Muscle of leg (tissue), 11 donors: Measurements from ENCODE around the gene NT5C1A. TPM values are rescaled to one million over a fixed set of nuclear protein-coding genes. Genes with fewer than 3 reads are reported as not detected.
A peak's percentile ranks its signal among the peaks of the same experiment; 100 is the strongest.

Experiments
- DNase-seq: peaks from one replicate; pipeline ENCODE4 v3.0.0; 2013
- H3K27ac ChIP-seq: one replicate; pipeline ENCODE4 v1.5.1; 2013; ENCODE audit warnings: mild to moderate bottlenecking, low read length, control low read depth
- H3K27me3 ChIP-seq: one replicate; pipeline ENCODE4 v1.6.1; 2013; ENCODE audit warnings: low read length; ENCODE audit not compliant: control insufficient read depth, insufficient read depth
- H3K36me3 ChIP-seq: one replicate; pipeline ENCODE4 v1.6.1; 2013; ENCODE audit warnings: low read length; ENCODE audit not compliant: control insufficient read depth, insufficient read depth
- H3K4me1 ChIP-seq: one replicate; pipeline ENCODE4 v1.6.1; 2013; ENCODE audit warnings: low read length; ENCODE audit not compliant: control insufficient read depth, insufficient read depth
- H3K4me3 ChIP-seq: one replicate; pipeline ENCODE4 v1.5.1; 2013; ENCODE audit warnings: low read length, control low read depth
- H3K9me3 ChIP-seq: replicated peaks from 2 replicates; pipeline ENCODE4 v1.6.1; 2013; ENCODE audit warnings: low read depth, low read length; ENCODE audit not compliant: control insufficient read depth
- WGBS: methylation state at CpG from one replicate; pipeline ENCODE4 v1.1.5; 2013; ENCODE audit warnings: missing lambda C conversion rate; ENCODE audit not compliant: insufficient coverage; 5-methylcytosine and 5-hydroxymethylcytosine counted together
- polyA plus RNA-seq, 8 donors: library from polyadenylated mRNA; unstranded; fragments of 120-200 nt; gene quantifications; one replicate each; pipeline versions ENCODE4 v1.2.1 to v1.2.3, GENCODE V29; 2013; ENCODE audit warnings: inconsistent platforms in 1 of 8, low replicate concordance in 1 of 8; ENCODE audit not compliant: insufficient read length in 8 of 8, insufficient read depth in 1 of 8
- total RNA-seq: library from RNA; stranded (reverse); fragments of 120-200 nt; gene quantifications from one replicate; pipeline ENCODE4 v1.2.4, GENCODE V29; 2013

The NT5C1A gene
- total and polyA plus RNA-seq, 9 donors = 4.1 to 9.3 (median 6.3) TPM

- peaks cover 63% of the 10 kb centered on the region for H3K4me1 ChIP-seq
- no peaks in the 10 kb centered on the region for H3K9me3 ChIP-seq
- WGBS = 87% methylated on average over 5 of the region's 16 CpGs
- peaks cover 53% of the 10 kb centered on the region for H3K36me3 ChIP-seq
- peak; percentile 33 for DNase-seq
- H3K27me3 ChIP-seq = peaks cover 9% of the 10 kb centered on the region
- H3K27ac ChIP-seq = peak overlapping the region; percentile 29
- H3K4me3 ChIP-seq = peak overlapping the region; percentile 16
These were observed 40.3 kb downstream of the NT5C1A start for GRCh38 chr1:39631361-39632322.

- Histone ChIP-seq H3K27me3 (peaks cover 9% of the 10 kb centered on the region), H3K36me3 (peaks cover 71% of the 10 kb centered on the region), H3K9me3 (no peaks in the 10 kb centered on the region), H3K4me1 (peaks cover 68% of the 10 kb centered on the region), H3K27ac (no peak overlapping the region), H3K4me3 (no peak overlapping the region)
- no peak for DNase-seq
- no CpG with 5 or more reads among the region's 11 CpGs for WGBS
These were observed 43.0 kb downstream of the NT5C1A start for GRCh38 chr1:39628807-39629350.

GRCh38 chr1:39626646-39627045 is 45.3 kb downstream of the NT5C1A start:
- H3K27ac ChIP-seq = no peak overlapping the region
- WGBS = 70% methylated on average over 16 of the region's 16 CpGs
- H3K36me3 ChIP-seq = peaks cover 69% of the 10 kb centered on the region
- peaks cover 2% of the 10 kb centered on the region for H3K27me3 ChIP-seq
- H3K4me3 ChIP-seq = no peak overlapping the region
- DNase-seq = no peak
- peaks cover 66% of the 10 kb centered on the region for H3K4me1 ChIP-seq
- no peaks in the 10 kb centered on the region for H3K9me3 ChIP-seq

GRCh38 chr1:39625462-39626273 is 46.2 kb downstream of the NT5C1A start:
- Histone ChIP-seq H3K4me1 (peaks cover 57% of the 10 kb centered on the region), H3K4me3 (no peak overlapping the region), H3K27ac (peak overlapping the region; percentile 52), H3K9me3 (no peaks in the 10 kb centered on the region), H3K36me3 (peaks cover 59% of the 10 kb centered on the region), H3K27me3 (peaks cover 2% of the 10 kb centered on the region)
- 21% methylated on average over 10 of the region's 11 CpGs for WGBS
- DNase-seq = peak; percentile 67

GRCh38 chr1:39625009-39625408 is 46.9 kb downstream of the NT5C1A start:
- Histone ChIP-seq H3K36me3 (peaks cover 53% of the 10 kb centered on the region), H3K27me3 (no peaks in the 10 kb centered on the region), H3K9me3 (no peaks in the 10 kb centered on the region), H3K27ac (no peak overlapping the region), H3K4me3 (no peak overlapping the region), H3K4me1 (peaks cover 51% of the 10 kb centered on the region)
- no peak for DNase-seq
- WGBS = 55% methylated on average over 8 of the region's 8 CpGs

GRCh38 chr1:39623053-39623452 is 48.9 kb downstream of the NT5C1A start:
- Histone ChIP-seq H3K4me3 (no peak overlapping the region), H3K9me3 (no peaks in the 10 kb centered on the region), H3K27me3 (no peaks in the 10 kb centered on the region), H3K4me1 (peaks cover 49% of the 10 kb centered on the region), H3K36me3 (peaks cover 38% of the 10 kb centered on the region), H3K27ac (peak overlapping the region; percentile 69)
- DNase-seq = peak; percentile 83
- WGBS = 59% methylated on average over 6 of the region's 6 CpGs

- H3K9me3 ChIP-seq = no peaks in the 10 kb centered on the region
- WGBS = no CpG with 5 or more reads among the region's 3 CpGs
- H3K27ac ChIP-seq = peak overlapping the region; percentile 69
- peaks cover 49% of the 10 kb centered on the region for H3K4me1 ChIP-seq
- DNase-seq = no peak
- no peak overlapping the region for H3K4me3 ChIP-seq
- H3K36me3 ChIP-seq = peaks cover 31% of the 10 kb centered on the region
- H3K27me3 ChIP-seq = no peaks in the 10 kb centered on the region
These were observed 49.5 kb downstream of the NT5C1A start for GRCh38 chr1:39622427-39622826.

GRCh38 chr1:39620659-39621165 is 51.2 kb downstream of the NT5C1A start:
- H3K9me3 ChIP-seq = no peaks in the 10 kb centered on the region
- 75% methylated on average over 1 of the region's 3 CpGs for WGBS
- no peak for DNase-seq

GRCh38 chr1:39617488-39618049 is 54.3 kb downstream of the NT5C1A start:
- no peak for DNase-seq
- WGBS = 90% methylated on average over 2 of the region's 4 CpGs
- Histone ChIP-seq H3K27ac (no peak overlapping the region), H3K4me3 (no peak overlapping the region), H3K27me3 (peaks cover 2% of the 10 kb centered on the region), H3K4me1 (peaks cover 5% of the 10 kb centered on the region), H3K9me3 (no peaks in the 10 kb centered on the region), H3K36me3 (peaks cover 13% of the 10 kb centered on the region)

More at GRCh38 chr1:39620659-39621165, 51.2 kb downstream of the NT5C1A start:
- Histone ChIP-seq H3K36me3 (peaks cover 25% of the 10 kb centered on the region), H3K4me1 (peaks cover 34% of the 10 kb centered on the region), H3K27ac (no peak overlapping the region), H3K27me3 (peaks cover 2% of the 10 kb centered on the region), H3K4me3 (no peak overlapping the region)
